MM.1S (cell line): ENCODE results near the gene HEATR1.

Experiments
- DNase-seq: peaks from one replicate; pipeline ENCODE4 v3.0.0-alpha.2; 2015
- H2AFZ ChIP-seq: fragments of 300-600 bp; sonication (generic); 2 replicates; pipeline ENCODE4 v1.6.0; 2016; ENCODE audit warnings: antibody characterized with exemption, low read length
- H3F3A ChIP-seq: fragments of 300-600 bp; sonication (generic); 2 replicates; pipeline ENCODE4 v1.6.1; 2016; ENCODE audit warnings: mild to moderate bottlenecking, antibody characterized with exemption, low read length, moderate library complexity, mixed read lengths; ENCODE audit not compliant: insufficient read depth
- H3K27ac ChIP-seq: fragments of 300-600 bp; sonication (generic); 2 replicates; pipeline ENCODE4 v1.5.1; 2016; ENCODE audit warnings: mild to moderate bottlenecking, low read length
- H3K27me3 ChIP-seq: fragments of 300-600 bp; sonication (generic); replicated peaks from 2 replicates; pipeline ENCODE4 v1.6.0; 2016; ENCODE audit warnings: low read length; ENCODE audit not compliant: insufficient read depth
- H3K36me3 ChIP-seq: fragments of 300-600 bp; sonication (generic); replicated peaks from 2 replicates; pipeline ENCODE4 v1.6.1; 2016; ENCODE audit warnings: mild to moderate bottlenecking, low read length, mixed read lengths; ENCODE audit not compliant: insufficient read depth
- H3K4me1 ChIP-seq: fragments of 300-600 bp; sonication (generic); 2 replicates; pipeline ENCODE4 v1.6.1; 2016; ENCODE audit warnings: low read length, mixed read lengths
- H3K4me2 ChIP-seq: fragments of 300-600 bp; sonication (generic); 2 replicates; pipeline ENCODE4 v1.6.0; 2016; ENCODE audit warnings: low read depth, low read length
- H3K4me3 ChIP-seq: fragments of 300-600 bp; sonication (generic); 2 replicates; pipeline ENCODE4 v1.5.1; 2016; ENCODE audit warnings: low read length, mixed read lengths
- H3K79me2 ChIP-seq: fragments of 300-600 bp; sonication (generic); 2 replicates; pipeline ENCODE4 v1.6.1; 2016; ENCODE audit warnings: mixed run types, low read length, mixed read lengths
- H3K9ac ChIP-seq: fragments of 300-600 bp; sonication (generic); 2 replicates; pipeline ENCODE4 v1.6.1; 2016; ENCODE audit warnings: low read length, mixed read lengths
- H3K9me2 ChIP-seq: fragments of 300-600 bp; sonication (generic); replicated peaks from 2 replicates; pipeline ENCODE4 v1.6.1; 2016; ENCODE audit warnings: mild to moderate bottlenecking, low read length, mixed read lengths; ENCODE audit not compliant: insufficient read depth
- H3K9me3 ChIP-seq: fragments of 300-600 bp; sonication (generic); replicated peaks from 2 replicates; pipeline ENCODE4 v1.6.1; 2016; ENCODE audit warnings: mild to moderate bottlenecking, low read length, mixed read lengths; ENCODE audit not compliant: insufficient read depth
- H4K20me1 ChIP-seq: fragments of 300-600 bp; sonication (generic); 2 replicates; pipeline ENCODE4 v1.6.1; 2016; ENCODE audit warnings: mild to moderate bottlenecking, low read length, moderate library complexity, mixed read lengths; ENCODE audit not compliant: insufficient read depth
- EZH2 ChIP-seq: fragments of 300-600 bp; sonication (generic); optimal IDR thresholded peaks from 2 replicates; pipeline ENCODE3; 2017; ENCODE audit warnings: low read depth, mild to moderate bottlenecking, antibody characterized with exemption, low read length, mixed read lengths
- EZH2phosphoT487 ChIP-seq: fragments of 300-600 bp; sonication (generic); IDR thresholded peaks from 2 replicates; pipeline ENCODE4 v1.6.1; 2018; ENCODE audit warnings: antibody characterized with exemption, low read length
- TF ChIP-seq, protein P1 (sequence below): fragments of 300-600 bp; sonication (generic); IDR thresholded peaks from 2 replicates; pipeline ENCODE4 v1.5.1; 2016; ENCODE audit warnings: antibody characterized with exemption, low read length, mixed read lengths

The HEATR1 gene

DNA sequence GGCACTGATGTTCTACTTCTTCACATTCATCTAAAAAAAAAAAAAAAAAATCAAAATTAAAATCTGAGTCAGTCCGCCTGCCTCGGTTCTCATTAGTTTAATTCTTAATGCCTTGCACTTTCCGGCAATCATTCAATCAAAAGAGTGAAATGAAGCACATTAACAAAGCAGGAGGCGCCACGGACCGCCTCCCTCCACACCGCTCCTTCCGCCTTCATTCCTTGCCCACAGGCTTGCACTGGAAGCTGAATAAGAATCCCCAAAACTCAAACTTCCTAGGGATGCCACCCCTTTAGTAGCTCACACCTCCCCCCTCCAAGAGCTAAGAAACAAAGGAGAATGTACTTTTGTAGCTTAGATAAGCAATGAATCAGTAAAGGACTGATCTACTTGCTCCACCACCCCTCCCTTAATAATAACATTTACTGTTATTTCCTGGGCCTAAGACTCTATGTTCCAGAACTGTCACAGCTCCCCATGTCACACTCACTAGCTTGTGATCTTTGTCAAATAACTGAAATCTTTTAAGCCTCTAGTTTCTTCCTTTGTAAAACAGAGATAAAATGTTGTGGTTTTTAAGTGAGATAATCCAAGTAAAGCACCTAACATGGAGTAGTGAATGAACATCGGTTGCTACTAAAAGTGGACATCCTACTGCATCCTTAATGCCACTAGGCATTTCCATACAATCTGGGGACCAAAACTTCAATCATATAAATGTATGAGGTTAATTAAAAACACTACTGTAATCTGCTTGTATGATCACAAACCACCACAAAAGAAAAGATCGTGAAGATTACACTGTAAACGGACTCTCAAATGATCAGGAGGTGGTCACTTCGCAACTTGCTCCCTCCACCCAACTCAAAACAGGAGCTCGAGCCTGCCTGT is 53.1 kb downstream of the HEATR1 start:
- H3K27ac ChIP-seq, result no peak overlapping the region
- no peaks in the 10 kb centered on the region for H3F3A ChIP-seq
- H3K9ac ChIP-seq, result no peak overlapping the region
- H3K4me1 ChIP-seq, result no peaks in the 10 kb centered on the region
- TF ChIP-seq EZH2 (no peak), EZH2phosphoT487 (no peak)
- TF ChIP-seq, protein P1, sequence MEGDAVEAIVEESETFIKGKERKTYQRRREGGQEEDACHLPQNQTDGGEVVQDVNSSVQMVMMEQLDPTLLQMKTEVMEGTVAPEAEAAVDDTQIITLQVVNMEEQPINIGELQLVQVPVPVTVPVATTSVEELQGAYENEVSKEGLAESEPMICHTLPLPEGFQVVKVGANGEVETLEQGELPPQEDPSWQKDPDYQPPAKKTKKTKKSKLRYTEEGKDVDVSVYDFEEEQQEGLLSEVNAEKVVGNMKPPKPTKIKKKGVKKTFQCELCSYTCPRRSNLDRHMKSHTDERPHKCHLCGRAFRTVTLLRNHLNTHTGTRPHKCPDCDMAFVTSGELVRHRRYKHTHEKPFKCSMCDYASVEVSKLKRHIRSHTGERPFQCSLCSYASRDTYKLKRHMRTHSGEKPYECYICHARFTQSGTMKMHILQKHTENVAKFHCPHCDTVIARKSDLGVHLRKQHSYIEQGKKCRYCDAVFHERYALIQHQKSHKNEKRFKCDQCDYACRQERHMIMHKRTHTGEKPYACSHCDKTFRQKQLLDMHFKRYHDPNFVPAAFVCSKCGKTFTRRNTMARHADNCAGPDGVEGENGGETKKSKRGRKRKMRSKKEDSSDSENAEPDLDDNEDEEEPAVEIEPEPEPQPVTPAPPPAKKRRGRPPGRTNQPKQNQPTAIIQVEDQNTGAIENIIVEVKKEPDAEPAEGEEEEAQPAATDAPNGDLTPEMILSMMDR, result no peak
- H3K9me3 ChIP-seq, result no peaks in the 10 kb centered on the region
- peaks cover 24% of the 10 kb centered on the region for H3K36me3 ChIP-seq
- no peak overlapping the region for H2AFZ ChIP-seq
- no peaks in the 10 kb centered on the region for H3K27me3 ChIP-seq
- no peak overlapping the region for H3K4me3 ChIP-seq
- no peaks in the 10 kb centered on the region for H4K20me1 ChIP-seq
- no peaks in the 10 kb centered on the region for H3K9me2 ChIP-seq
- H3K4me2 ChIP-seq, result no peak overlapping the region
- no peaks in the 10 kb centered on the region for H3K79me2 ChIP-seq
- no peak for DNase-seq

- peaks cover 26% of the 10 kb centered on the region for H3K36me3 ChIP-seq
- H3K27ac ChIP-seq, result no peak overlapping the region
- no peaks in the 10 kb centered on the region for H3F3A ChIP-seq
- H3K9me3 ChIP-seq, result no peaks in the 10 kb centered on the region
- no peak overlapping the region for H3K4me3 ChIP-seq
- H3K9me2 ChIP-seq, result no peaks in the 10 kb centered on the region
- H4K20me1 ChIP-seq, result no peaks in the 10 kb centered on the region
- no peaks in the 10 kb centered on the region for H3K79me2 ChIP-seq
- no peaks in the 10 kb centered on the region for H3K27me3 ChIP-seq
- no peak overlapping the region for H3K4me2 ChIP-seq
- H3K4me1 ChIP-seq, result no peaks in the 10 kb centered on the region
- no peak for DNase-seq
- TF ChIP-seq EZH2phosphoT487, result no peak
- TF ChIP-seq, protein P1, result no peak
- no peak for TF ChIP-seq EZH2
- H2AFZ ChIP-seq, result no peak overlapping the region
- H3K9ac ChIP-seq, result no peak overlapping the region
These were observed 55.9 kb downstream of the HEATR1 start for GRCh38 chr1:236548452-236548851.

- no peak overlapping the region for H3K9ac ChIP-seq
- no peak overlapping the region for H2AFZ ChIP-seq
- H3K27ac ChIP-seq, result no peak overlapping the region
- H3F3A ChIP-seq, result no peaks in the 10 kb centered on the region
- H3K4me3 ChIP-seq, result no peak overlapping the region
- H3K9me3 ChIP-seq, result no peaks in the 10 kb centered on the region
- no peak overlapping the region for H3K4me2 ChIP-seq
- H4K20me1 ChIP-seq, result no peaks in the 10 kb centered on the region
- no peak for DNase-seq
- H3K36me3 ChIP-seq, result peaks cover 17% of the 10 kb centered on the region
- no peaks in the 10 kb centered on the region for H3K27me3 ChIP-seq
- H3K4me1 ChIP-seq, result no peaks in the 10 kb centered on the region
- TF ChIP-seq EZH2 (no peak), EZH2phosphoT487 (no peak)
- H3K79me2 ChIP-seq, result no peaks in the 10 kb centered on the region
- H3K9me2 ChIP-seq, result no peaks in the 10 kb centered on the region
These were observed 58.6 kb downstream of the HEATR1 start for GRCh38 chr1:236545621-236546169.
